Transverse colon (tissue), 4 donors: ENCODE data around the gene SENP5.

Experiments used
- CTCF ChIP-seq, 5 experiments: fragments of 200-600 bp in 3 of 5; fragments of 450-650 bp in 2 of 5; sonication (generic) in 3 of 5; IDR thresholded peaks; 1 replicate in 2 of 5; 2 replicates in 3 of 5; pipeline ENCODE4 v1.5.1; 2016 to 2017; ENCODE audit warnings: antibody characterized with exemption in 5 of 5, inconsistent platforms in 3 of 5, mild to moderate bottlenecking in 2 of 5, moderate library complexity in 1 of 5
- EP300 ChIP-seq: sonication (generic); formaldehyde crosslinking; IDR thresholded peaks from one replicate; pipeline ENCODE4 v1.6.1; 2017; ENCODE audit warnings: antibody characterized with exemption, low read depth
- POLR2A ChIP-seq: fragments of 450-650 bp; IDR thresholded peaks from one replicate; pipeline ENCODE4 v1.6.1; 2016; ENCODE audit warnings: antibody characterized with exemption, mild to moderate bottlenecking, moderate library complexity
- POLR2AphosphoS5 ChIP-seq, 3 donors: sonication (generic); formaldehyde crosslinking; IDR thresholded peaks; one replicate each; pipeline ENCODE4 v1.6.1; 2016; ENCODE audit warnings: antibody characterized with exemption in 3 of 3

- TF ChIP-seq POLR2A: no peak
- no peak for TF ChIP-seq CTCF (IDR thresholded peaks at IDR 0.05)
- TF ChIP-seq POLR2AphosphoS5 (IDR thresholded peaks at IDR 0.05): no peak
- TF ChIP-seq EP300: no peak
Observed at GRCh38 chr3:196916221-196916620, 48.5 kb downstream of the SENP5 start.
